ENCODE measurements around the gene IFNAR1. TPM values are rescaled to one million over a fixed set of nuclear protein-coding genes. Genes with fewer than 3 reads are reported as not detected.

The IFNAR1 gene
- polyA plus RNA-seq: 26.7 TPM
- long read RNA-seq, donor 1, full-length matches to known transcripts: 10 of 10 reads
- long read RNA-seq, donor 1, partial matches to known transcripts: 0 of 10 reads
- long read RNA-seq, donor 1, other reads (novel, unspliced or antisense): 0 of 10 reads
- long read RNA-seq, donor 2, full-length matches to known transcripts: 11 of 11 reads
- long read RNA-seq, donor 2, partial matches to known transcripts: 0 of 11 reads
- long read RNA-seq, donor 2, other reads (novel, unspliced or antisense): 0 of 11 reads
- long read RNA-seq, donor 3, full-length matches to known transcripts: 11 of 11 reads
- long read RNA-seq, donor 3, partial matches to known transcripts: 0 of 11 reads
- long read RNA-seq, donor 3, other reads (novel, unspliced or antisense): 0 of 11 reads
- long read RNA-seq, donor 4, full-length matches to known transcripts: 1 of 1 reads
- long read RNA-seq, donor 4, partial matches to known transcripts: 0 of 1 reads
- long read RNA-seq, donor 4, other reads (novel, unspliced or antisense): 0 of 1 reads
- long read RNA-seq, donor 5, full-length matches to known transcripts: 4 of 4 reads
- long read RNA-seq, donor 5, partial matches to known transcripts: 0 of 4 reads
- long read RNA-seq, donor 5, other reads (novel, unspliced or antisense): 0 of 4 reads
- long read RNA-seq, donor 6, full-length matches to known transcripts: 3 of 3 reads
- long read RNA-seq, donor 6, partial matches to known transcripts: 0 of 3 reads
- long read RNA-seq, donor 6, other reads (novel, unspliced or antisense): 0 of 3 reads
- long read RNA-seq, donor 7, full-length matches to known transcripts: 2 of 8 reads
- long read RNA-seq, donor 7, partial matches to known transcripts: 6 of 8 reads
- long read RNA-seq, donor 7, other reads (novel, unspliced or antisense): 0 of 8 reads
- long read RNA-seq, donor 8, full-length matches to known transcripts: 5 of 5 reads
- long read RNA-seq, donor 8, partial matches to known transcripts: 0 of 5 reads
- long read RNA-seq, donor 8, other reads (novel, unspliced or antisense): 0 of 5 reads
- long read RNA-seq, donor 9, full-length matches to known transcripts: 3 of 3 reads
- long read RNA-seq, donor 9, partial matches to known transcripts: 0 of 3 reads
- long read RNA-seq, donor 9, other reads (novel, unspliced or antisense): 0 of 3 reads
- long read RNA-seq, donor 10, full-length matches to known transcripts: 9 of 9 reads
- long read RNA-seq, donor 10, partial matches to known transcripts: 0 of 9 reads
- long read RNA-seq, donor 10, other reads (novel, unspliced or antisense): 0 of 9 reads
- long read RNA-seq, donor 11, full-length matches to known transcripts: 2 of 2 reads
- long read RNA-seq, donor 11, partial matches to known transcripts: 0 of 2 reads
- long read RNA-seq, donor 11, other reads (novel, unspliced or antisense): 0 of 2 reads

DNA sequence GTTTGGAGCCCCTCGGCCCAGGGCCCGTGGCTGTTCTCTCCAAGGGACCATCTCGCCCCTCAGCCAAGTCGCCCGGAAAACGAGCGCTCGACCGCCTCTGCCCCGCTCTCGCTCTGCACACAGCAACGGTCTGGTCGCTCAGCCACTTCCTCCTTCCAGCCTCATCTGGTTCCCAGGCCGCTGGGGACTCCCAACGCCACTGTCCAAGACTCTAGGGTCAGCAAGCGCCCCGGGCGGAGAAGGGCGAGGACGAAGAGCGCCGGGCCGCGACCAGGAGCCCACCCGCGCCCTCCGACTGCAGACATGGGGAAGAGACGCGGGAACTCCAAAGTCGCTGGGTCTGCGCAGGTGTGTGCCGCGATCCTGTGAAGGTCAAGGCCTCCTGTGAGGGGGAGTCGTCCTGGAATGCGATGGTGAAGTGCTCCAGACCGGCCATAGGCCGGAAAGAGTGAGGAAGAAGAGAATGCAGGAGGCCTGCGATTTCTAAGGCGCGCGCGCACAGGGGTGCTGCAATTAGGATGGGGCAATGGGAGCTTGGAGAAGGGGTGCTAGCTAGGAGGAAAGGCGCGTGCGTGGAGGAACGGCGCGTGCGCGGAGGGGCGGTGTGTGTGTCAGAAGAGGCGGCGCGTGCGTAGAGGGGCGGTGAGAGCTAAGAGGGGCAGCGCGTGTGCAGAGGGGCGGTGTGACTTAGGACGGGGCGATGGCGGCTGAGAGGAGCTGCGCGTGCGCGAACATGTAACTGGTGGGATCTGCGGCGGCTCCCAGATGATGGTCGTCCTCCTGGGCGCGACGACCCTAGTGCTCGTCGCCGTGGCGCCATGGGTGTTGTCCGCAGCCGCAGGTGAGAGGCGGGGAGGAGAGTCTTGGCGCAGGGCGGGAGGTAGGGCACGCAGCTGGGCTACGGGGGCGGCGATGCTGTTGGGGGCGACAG is at the start of gene IFNAR1:
Gene IFNAR1, plus strand, starts transcription at position 680 of the 931 bp plus-strand sequence. Its CDS starts 86 bp downstream, at position 766.
- no peaks in the 10 kb centered on the region for H3K4me1 ChIP-seq (ENCODE audit: control insufficient read depth, insufficient read depth, low read length)
- peak within 1 kb of the TSS; percentile 98 for H3K27ac ChIP-seq (ENCODE audit: low read length)
- H3K27me3 ChIP-seq (ENCODE audit: control insufficient read depth, insufficient read depth, low read length): no peaks in the 10 kb centered on the region
- no peaks in the 10 kb centered on the region for H3K9me3 ChIP-seq (ENCODE audit: control insufficient read depth, low read depth, low read length)
- WGBS (ENCODE audit: insufficient coverage, low lambda C conversion rate): no CpG with 5 or more reads among the region's 86 CpGs
- H3K36me3 ChIP-seq (ENCODE audit: control insufficient read depth, insufficient read depth, low read length): peaks cover 2% of the 10 kb centered on the region
- peak; percentile 99 for DNase-seq
- peak within 1 kb of the TSS; percentile 95 for H3K4me3 ChIP-seq (ENCODE audit: low read length)

DNA sequence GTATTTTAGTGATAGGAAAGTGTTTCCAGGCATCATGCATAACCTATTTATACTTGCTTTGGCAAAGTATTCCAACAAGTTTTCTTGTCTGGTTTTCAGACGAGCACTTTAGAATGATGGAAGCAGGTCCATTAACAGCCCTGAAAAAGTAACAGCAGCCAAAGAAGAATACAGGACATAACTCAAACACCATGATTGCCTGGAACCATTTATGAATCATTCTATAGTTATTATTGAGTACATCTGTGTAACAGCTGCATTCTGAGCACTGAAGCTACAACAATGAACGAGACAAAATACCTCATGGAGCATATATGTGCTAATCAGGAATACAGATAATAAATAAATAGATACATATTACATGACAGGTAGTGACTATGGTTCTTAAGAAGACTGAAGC is 46.0 kb upstream of the IFNAR1 start:
- H3K4me3 ChIP-seq (ENCODE audit: low read length): no peak overlapping the region
- peaks cover 72% of the 10 kb centered on the region for H3K36me3 ChIP-seq (ENCODE audit: control insufficient read depth, insufficient read depth, low read length)
- whole genome bisulfite sequencing (ENCODE audit: insufficient coverage, low lambda C conversion rate): 100% methylated on average over 1 of the region's 2 CpGs

DNA sequence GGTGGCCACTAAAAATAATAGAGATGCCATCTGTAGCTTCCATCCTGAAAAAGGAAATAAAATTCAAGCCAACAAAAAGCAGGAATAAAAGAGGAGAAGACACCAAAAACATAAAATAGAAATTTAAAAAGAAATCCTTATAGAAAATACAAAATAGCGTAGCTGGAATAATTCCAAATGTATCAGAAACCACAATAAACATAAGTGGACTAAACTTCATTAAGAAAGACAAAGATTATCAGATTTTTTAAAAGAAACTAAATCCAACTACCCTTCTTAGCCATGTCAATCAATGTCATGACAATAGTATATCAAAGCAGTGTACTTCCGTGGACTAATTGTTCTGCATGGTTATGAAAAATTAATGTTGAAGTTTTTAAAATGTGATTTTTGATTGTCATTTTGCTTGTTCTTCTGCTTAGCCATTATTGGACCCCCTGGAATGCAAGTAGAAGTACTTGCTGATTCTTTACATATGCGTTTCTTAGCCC is 45.4 kb upstream of the IFNAR1 start:
- H3K4me1 ChIP-seq (ENCODE audit: control insufficient read depth, insufficient read depth, low read length): no peaks in the 10 kb centered on the region
- H3K9me3 ChIP-seq (ENCODE audit: control insufficient read depth, low read depth, low read length): no peaks in the 10 kb centered on the region
- no peak overlapping the region for H3K27ac ChIP-seq (ENCODE audit: low read length)
- no peak for DNase-seq
- WGBS (ENCODE audit: insufficient coverage, low lambda C conversion rate): 100% methylated on average over 2 of the region's 3 CpGs
- H3K36me3 ChIP-seq (ENCODE audit: control insufficient read depth, insufficient read depth, low read length): peaks cover 68% of the 10 kb centered on the region
- H3K27me3 ChIP-seq (ENCODE audit: control insufficient read depth, insufficient read depth, low read length): no peaks in the 10 kb centered on the region
- no peak overlapping the region for H3K4me3 ChIP-seq (ENCODE audit: low read length)

More for the DNA sequence above, 46.0 kb upstream of the IFNAR1 start:
- H3K9me3 ChIP-seq (ENCODE audit: control insufficient read depth, low read depth, low read length): no peaks in the 10 kb centered on the region
- no peak overlapping the region for H3K27ac ChIP-seq (ENCODE audit: low read length)
- H3K27me3 ChIP-seq (ENCODE audit: control insufficient read depth, insufficient read depth, low read length): no peaks in the 10 kb centered on the region
- no peaks in the 10 kb centered on the region for H3K4me1 ChIP-seq (ENCODE audit: control insufficient read depth, insufficient read depth, low read length)
- DNase-seq: no peak

- no peak for DNase-seq
- no CpG with 5 or more reads among the region's 6 CpGs for WGBS (ENCODE audit: insufficient coverage, low lambda C conversion rate)
- Histone ChIP-seq H3K4me1 (ENCODE audit: control insufficient read depth, insufficient read depth, low read length) (no peaks in the 10 kb centered on the region), H3K36me3 (ENCODE audit: control insufficient read depth, insufficient read depth, low read length) (peaks cover 77% of the 10 kb centered on the region), H3K27ac (ENCODE audit: low read length) (no peak overlapping the region), H3K27me3 (ENCODE audit: control insufficient read depth, insufficient read depth, low read length) (no peaks in the 10 kb centered on the region), H3K4me3 (ENCODE audit: low read length) (no peak overlapping the region), H3K9me3 (ENCODE audit: control insufficient read depth, low read depth, low read length) (no peaks in the 10 kb centered on the region)
Observed at GRCh38 chr21:33281096-33281652, 43.6 kb upstream of the IFNAR1 start.

- no peaks in the 10 kb centered on the region for H3K27me3 ChIP-seq (ENCODE audit: control insufficient read depth, insufficient read depth, low read length)
- H3K36me3 ChIP-seq (ENCODE audit: control insufficient read depth, insufficient read depth, low read length): peaks cover 79% of the 10 kb centered on the region
- H3K4me3 ChIP-seq (ENCODE audit: low read length): no peak overlapping the region
- H3K4me1 ChIP-seq (ENCODE audit: control insufficient read depth, insufficient read depth, low read length): no peaks in the 10 kb centered on the region
- no CpG with 5 or more reads among the region's 5 CpGs for WGBS (ENCODE audit: insufficient coverage, low lambda C conversion rate)
- no peak for DNase-seq
- H3K9me3 ChIP-seq (ENCODE audit: control insufficient read depth, low read depth, low read length): no peaks in the 10 kb centered on the region
- H3K27ac ChIP-seq (ENCODE audit: low read length): no peak overlapping the region
Observed at GRCh38 chr21:33283203-33283602, 41.6 kb upstream of the IFNAR1 start.

- no peaks in the 10 kb centered on the region for H3K9me3 ChIP-seq (ENCODE audit: control insufficient read depth, low read depth, low read length)
- no peaks in the 10 kb centered on the region for H3K4me1 ChIP-seq (ENCODE audit: control insufficient read depth, insufficient read depth, low read length)
- no peaks in the 10 kb centered on the region for H3K27me3 ChIP-seq (ENCODE audit: control insufficient read depth, insufficient read depth, low read length)
- 80% methylated on average over 1 of the region's 11 CpGs for WGBS (ENCODE audit: insufficient coverage, low lambda C conversion rate)
- DNase-seq: no peak
- H3K36me3 ChIP-seq (ENCODE audit: control insufficient read depth, insufficient read depth, low read length): peaks cover 75% of the 10 kb centered on the region
- H3K4me3 ChIP-seq (ENCODE audit: low read length): no peak overlapping the region
- no peak overlapping the region for H3K27ac ChIP-seq (ENCODE audit: low read length)
Observed at GRCh38 chr21:33286076-33286475, 38.7 kb upstream of the IFNAR1 start.

DNA sequence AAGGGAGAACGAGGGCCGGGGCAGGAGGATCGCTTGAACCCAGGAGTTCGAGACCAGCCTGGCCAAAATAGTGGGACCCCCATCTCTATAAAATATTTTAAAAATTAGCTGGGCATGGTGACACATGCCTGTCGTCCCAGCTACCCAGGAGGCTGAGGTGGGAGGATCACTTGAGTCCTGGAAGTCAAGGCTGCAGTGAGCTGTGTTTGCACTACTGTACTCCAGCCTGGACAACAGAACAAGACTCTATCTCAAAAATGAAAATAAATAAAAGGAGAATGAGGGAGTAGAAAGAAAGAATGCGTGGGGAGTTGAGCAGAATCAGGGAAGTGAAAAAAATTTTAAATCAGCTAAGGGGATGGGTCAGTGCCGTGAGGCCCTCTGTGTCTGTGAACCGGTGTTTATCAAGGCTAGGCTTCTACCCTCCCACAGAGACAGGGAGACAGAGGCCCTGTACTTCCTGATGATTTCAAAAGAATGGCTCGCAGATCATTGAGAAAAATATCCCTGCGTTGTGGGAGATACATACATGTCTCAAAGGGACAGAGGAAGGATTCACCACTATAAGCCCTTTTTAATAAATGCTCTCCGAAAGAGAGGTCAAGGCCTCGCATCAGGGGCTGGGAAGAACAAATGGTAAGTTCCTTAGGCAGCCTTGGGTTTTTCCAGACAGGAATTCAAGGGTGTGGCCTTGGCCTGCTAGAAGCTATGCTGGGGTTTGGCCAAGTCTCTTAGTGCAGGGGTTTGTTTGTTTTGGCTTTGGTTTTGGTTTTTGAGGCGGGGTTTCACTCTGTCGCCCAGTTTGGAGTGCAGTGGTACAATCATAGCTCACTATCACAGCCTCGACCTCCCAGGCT is 37.9 kb upstream of the IFNAR1 start:
- WGBS (ENCODE audit: insufficient coverage, low lambda C conversion rate): 56% methylated on average over 1 of the region's 15 CpGs
- Histone ChIP-seq H3K36me3 (ENCODE audit: control insufficient read depth, insufficient read depth, low read length) (peaks cover 72% of the 10 kb centered on the region), H3K4me3 (ENCODE audit: low read length) (no peak overlapping the region), H3K4me1 (ENCODE audit: control insufficient read depth, insufficient read depth, low read length) (no peaks in the 10 kb centered on the region), H3K27ac (ENCODE audit: low read length) (no peak overlapping the region), H3K27me3 (ENCODE audit: control insufficient read depth, insufficient read depth, low read length) (no peaks in the 10 kb centered on the region), H3K9me3 (ENCODE audit: control insufficient read depth, low read depth, low read length) (no peaks in the 10 kb centered on the region)
- no peak for DNase-seq

DNA sequence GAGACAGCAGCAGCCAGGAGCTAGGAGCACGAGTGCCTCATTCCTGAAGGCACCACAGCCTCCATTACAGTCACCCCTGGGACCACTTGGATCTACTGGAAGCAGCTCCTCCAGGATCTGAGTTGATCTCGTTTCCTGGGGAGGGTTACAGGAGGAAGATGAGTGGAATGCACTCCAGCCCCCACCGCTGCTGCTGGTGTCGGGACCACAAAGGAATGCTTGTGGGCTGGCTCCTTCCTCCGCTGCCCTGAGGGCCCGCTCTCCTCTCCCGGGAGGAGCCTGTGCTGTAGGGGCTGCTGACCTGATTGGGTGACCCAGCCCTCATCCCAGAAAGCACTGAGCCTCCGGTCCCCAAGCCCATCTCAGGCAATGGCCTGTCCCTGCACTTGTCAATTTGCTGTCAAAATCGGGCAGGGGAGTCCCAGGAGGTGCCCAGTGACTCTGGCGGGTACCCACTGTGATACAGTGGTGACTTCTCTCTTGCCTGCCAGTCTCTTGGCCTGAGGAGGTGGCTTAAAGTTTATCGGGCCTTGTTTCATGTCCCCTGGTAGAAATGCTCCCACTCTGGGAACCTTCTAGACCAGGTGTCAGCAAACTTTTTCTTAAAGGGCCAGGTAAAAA is 35.5 kb upstream of the IFNAR1 start:
- H3K4me3 ChIP-seq (ENCODE audit: low read length): no peak overlapping the region
- H3K36me3 ChIP-seq (ENCODE audit: control insufficient read depth, insufficient read depth, low read length): peaks cover 77% of the 10 kb centered on the region
- H3K27me3 ChIP-seq (ENCODE audit: control insufficient read depth, insufficient read depth, low read length): no peaks in the 10 kb centered on the region
- no peaks in the 10 kb centered on the region for H3K4me1 ChIP-seq (ENCODE audit: control insufficient read depth, insufficient read depth, low read length)
- H3K9me3 ChIP-seq (ENCODE audit: control insufficient read depth, low read depth, low read length): no peaks in the 10 kb centered on the region
- H3K27ac ChIP-seq (ENCODE audit: low read length): no peak overlapping the region
- no peak for DNase-seq
- WGBS (ENCODE audit: insufficient coverage, low lambda C conversion rate): no CpG with 5 or more reads among the region's 11 CpGs

Data from large intestine (tissue), 12 donors.